ENCODE data around the gene NMUR2.

DNA sequence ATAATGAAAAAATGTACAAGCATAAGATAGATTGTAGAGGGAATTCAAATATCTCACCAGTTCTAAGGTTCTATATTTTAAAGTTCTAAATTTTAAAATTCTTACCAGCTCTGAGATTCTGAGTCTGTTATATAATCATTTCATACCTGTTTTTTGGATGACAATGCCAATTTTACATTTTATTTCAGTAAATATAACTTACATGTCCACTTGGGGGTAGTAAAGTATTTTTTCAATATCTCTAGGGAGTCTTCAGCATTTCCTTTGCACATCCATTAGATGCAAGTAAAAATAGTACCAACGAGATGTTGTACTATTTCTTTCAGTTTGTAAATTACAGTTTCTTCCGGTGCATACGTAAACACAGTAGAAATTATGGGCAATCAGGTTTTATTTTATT, 25.7 kb downstream of the NMUR2 start:
- TF ChIP-seq, protein P1, sequence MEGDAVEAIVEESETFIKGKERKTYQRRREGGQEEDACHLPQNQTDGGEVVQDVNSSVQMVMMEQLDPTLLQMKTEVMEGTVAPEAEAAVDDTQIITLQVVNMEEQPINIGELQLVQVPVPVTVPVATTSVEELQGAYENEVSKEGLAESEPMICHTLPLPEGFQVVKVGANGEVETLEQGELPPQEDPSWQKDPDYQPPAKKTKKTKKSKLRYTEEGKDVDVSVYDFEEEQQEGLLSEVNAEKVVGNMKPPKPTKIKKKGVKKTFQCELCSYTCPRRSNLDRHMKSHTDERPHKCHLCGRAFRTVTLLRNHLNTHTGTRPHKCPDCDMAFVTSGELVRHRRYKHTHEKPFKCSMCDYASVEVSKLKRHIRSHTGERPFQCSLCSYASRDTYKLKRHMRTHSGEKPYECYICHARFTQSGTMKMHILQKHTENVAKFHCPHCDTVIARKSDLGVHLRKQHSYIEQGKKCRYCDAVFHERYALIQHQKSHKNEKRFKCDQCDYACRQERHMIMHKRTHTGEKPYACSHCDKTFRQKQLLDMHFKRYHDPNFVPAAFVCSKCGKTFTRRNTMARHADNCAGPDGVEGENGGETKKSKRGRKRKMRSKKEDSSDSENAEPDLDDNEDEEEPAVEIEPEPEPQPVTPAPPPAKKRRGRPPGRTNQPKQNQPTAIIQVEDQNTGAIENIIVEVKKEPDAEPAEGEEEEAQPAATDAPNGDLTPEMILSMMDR (IDR thresholded peaks at IDR 0.05; ENCODE audit: low read depth, low read length): no peak
- TF ChIP-seq POLR2A (IDR thresholded peaks at IDR 0.05; ENCODE audit: extremely low read depth, insufficient read length) (no peak), MYC (IDR thresholded peaks at IDR 0.05; ENCODE audit: low read depth, low read length) (no peak)
- TF ChIP-seq, protein P2, sequence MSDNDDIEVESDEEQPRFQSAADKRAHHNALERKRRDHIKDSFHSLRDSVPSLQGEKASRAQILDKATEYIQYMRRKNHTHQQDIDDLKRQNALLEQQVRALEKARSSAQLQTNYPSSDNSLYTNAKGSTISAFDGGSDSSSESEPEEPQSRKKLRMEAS (IDR thresholded peaks at IDR 0.05; ENCODE audit: low read depth, low read length): no peak

Data from NB4 (cell line).